Glomerular visceral epithelial cell (primary cell): ENCODE data around the gene ETS1.
A peak's percentile ranks its signal among the peaks of the same experiment; 100 is the strongest.

Experiments
- DNase-seq: peaks from one replicate; pipeline ENCODE4 v3.0.0-alpha.2; 2016; ENCODE audit errors: extremely low spot score

Gene ETS1

DNA sequence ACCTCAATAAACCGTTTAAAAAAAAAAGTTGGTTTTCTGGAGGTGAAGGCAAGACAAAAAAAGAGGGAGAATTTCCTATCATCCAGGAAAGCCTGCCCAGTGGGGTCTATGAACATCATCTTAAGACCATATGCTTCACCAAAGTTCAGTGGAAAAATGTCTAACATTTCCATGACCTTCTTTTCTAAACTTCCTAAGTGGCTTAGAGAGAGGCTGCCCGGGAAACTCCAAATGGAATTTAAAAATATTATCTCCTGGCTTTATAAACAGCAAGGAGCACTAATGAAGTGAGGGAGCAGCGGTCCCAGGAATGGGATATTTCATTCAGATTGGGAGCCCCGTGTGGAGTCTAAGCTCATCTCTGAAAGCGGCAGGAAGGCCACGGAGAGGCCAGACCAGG lies 46.9 kb downstream of the ETS1 start:
- DNase-seq, result no peak

DNA sequence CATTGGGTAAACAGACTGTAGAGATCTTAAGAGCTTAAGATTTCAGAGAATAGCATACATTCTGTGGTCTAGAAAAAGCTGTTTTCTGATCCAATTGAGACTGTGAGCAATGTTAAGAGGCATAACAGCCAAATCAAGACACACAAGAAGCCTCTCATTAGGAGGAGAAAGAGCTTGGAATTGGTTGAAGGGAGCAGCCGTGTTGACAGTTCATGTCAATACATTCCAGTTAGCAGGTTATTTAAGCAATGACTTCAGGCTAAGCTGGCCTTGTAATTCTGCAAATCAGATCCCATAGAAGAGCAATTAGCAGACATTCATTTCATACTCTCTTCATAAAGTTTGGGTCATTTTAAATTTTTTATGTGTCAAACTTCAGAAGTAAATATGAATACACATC lies 50.9 kb downstream of the ETS1 start:
- DNase-seq, result no peak

DNA sequence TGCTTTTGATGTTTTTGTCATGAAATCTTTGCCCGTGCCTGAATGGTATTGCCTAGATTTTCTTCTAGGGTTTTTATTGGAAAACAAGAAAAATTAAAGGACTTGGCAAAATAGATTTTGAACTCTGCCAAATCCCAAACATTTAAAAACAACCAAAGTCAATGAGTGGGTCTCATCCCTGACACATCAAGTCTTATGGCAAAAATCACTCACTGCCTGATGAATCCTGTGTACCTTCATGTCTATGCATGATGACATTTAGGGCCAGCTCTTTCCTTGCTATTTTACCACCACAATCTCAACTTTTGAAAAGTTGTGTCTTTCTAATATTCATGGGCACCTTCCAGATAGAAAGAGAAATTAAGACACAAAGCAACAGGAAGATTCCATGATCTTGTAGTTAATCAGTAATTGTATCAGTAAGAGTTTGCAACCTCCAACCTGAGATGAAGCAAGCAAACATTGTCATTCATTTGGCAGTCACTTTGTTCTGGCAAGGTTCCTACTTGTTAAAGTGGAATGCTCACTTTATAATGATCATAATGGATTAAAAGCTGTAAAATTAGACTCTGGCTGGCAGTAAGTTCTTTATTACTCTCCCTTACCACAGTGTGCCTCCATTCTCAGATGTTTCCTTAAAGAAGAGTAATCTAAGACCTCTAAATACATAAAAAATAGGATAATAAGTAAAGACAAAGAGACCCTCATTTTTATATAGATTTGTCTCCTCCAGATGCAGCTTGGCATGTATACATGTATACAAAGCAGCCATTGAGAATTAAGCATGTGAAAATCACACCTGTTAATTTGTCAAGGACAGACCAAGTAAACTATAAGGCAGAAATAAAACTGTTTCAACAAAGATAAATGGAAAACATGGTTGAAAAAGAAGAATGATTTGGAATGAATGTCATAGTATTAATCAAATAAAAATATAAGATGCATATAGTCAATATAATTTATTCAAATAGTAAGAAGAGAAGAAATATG lies 51.6 kb downstream of the ETS1 start:
- DNase-seq, result no peak

DNA sequence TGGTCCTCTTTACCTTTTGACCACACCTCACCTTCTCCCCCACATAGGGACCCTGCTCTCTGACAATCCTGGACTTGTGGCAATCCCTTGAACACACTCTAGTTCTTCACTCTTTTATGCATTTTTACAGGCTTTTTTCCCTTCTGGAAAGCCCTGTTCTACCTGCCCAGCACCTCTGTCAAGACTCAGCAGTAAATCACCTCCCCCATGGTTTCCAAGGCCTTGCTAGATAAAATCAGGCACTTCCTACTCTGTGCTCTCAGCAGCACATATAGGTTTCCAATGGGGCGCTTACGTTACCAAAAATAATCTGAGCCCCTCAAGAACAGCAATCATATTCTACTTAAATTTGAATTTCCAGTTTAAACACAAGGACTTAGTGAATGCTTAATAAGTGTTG lies 53.9 kb downstream of the ETS1 start:
- no peak for DNase-seq

DNA sequence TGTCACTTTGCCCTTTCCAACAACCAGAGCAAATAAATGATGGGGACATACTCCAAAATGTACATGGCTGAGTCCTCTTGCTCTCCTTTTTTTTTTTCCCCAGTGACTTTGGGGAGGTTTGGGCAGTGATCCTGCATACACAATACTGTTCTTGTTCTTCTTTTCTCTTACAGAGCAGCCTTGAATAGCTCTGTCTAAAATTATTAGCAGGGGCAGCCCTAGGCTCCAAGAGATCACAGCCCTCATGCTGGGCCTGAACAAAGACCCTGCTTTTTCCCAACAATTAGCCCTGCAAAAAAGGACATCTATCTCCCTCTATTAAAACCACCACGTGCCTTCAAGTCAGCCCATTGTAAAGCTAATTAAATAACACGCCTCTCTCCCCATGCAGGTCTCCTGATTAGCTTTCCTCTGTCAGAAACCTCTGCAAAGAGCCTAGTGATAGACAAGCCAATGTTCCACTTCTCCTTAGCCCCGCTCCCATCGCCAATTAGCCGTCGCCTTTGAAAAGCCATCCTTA lies 54.7 kb downstream of the ETS1 start:
- no peak for DNase-seq

DNA sequence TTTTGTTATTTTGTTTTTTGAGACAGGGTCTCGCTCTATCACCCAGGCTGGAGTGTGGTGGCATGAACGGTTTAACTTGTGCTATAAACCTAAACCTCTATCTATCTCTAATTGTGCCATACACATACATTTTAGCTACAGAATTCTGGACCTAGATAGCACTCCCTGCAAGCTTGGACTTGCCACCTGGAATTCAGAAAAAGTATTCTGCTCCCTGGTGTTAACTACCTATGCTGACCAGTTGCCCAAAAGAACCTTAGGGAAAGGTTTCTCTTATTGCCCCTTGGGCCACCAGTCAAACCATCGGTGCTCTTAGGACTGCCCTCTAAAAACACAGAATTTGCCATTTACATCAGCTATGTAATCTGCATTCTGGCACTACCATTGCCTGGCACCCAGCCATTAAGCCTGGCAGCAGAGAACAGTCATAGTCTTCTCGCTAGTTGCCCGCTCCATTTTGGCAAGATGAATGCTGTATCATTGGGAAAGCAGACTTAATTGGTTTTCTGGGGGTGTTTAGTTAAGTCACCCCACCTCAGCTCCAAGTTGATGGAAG lies 55.3 kb downstream of the ETS1 start:
- no peak for DNase-seq

DNA sequence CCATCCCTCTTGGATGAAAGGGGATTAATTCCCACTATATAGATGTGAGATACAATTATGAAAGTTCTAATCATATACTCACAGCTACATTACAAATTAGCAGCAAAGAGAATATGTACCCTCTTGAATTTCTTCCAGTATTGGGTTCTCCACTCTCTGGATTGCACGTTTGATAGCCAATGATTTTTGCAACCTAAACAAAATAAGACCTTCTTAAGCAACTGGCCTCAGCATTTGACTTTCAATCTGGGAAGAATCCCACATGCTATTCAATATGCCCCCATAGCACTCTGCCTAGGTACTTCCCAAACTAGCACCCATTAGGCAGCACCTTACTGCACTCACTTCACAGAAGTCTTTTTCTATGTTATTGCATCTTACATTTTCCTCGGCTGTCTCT lies 55.8 kb downstream of the ETS1 start:
- no peak for DNase-seq

DNA sequence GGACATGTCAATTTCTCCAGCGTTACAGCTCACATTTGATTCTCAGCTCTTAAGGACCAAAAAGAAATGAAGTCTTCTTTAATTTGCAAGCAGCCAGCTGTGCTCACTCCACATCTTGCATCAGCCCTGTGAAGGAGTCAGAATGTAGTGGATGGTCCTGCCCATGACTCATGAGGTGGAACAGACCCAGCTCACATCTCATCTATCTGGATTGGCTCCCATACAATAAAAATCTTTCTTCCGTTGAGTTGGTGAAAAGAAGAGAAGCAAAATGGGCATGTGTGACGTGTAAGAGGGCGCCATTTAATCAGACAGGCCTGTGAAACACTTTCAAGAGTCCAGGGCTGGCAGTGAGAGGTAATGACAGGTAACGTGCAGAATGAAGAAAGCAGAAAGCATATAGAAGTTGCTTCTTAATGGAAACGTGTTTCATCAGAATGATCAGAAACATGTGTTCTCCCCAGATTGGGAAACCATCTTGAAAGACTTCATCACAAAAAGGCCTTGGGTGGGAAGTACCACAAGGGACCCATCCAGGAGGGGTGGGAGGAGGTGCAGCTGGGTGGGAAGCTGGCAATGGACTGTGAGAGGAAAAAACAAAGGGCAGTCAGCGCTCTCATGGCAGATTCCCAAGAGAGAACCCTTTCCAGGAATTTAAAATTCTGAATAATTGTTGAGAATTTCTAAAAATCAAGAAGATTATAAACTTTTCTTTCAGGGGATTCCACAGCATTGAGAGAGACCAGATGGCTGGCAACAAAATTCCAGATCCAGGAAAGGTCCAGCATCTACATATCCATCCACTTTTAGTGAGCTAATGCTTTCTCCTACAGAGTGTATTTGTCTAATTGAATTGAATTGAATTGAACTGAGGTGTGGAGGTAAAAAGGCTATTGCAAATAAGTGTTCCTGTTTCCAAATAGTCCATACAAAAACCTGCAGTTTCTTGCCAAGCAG lies 57.0 kb downstream of the ETS1 start:
- peak; percentile 40 for DNase-seq

DNA sequence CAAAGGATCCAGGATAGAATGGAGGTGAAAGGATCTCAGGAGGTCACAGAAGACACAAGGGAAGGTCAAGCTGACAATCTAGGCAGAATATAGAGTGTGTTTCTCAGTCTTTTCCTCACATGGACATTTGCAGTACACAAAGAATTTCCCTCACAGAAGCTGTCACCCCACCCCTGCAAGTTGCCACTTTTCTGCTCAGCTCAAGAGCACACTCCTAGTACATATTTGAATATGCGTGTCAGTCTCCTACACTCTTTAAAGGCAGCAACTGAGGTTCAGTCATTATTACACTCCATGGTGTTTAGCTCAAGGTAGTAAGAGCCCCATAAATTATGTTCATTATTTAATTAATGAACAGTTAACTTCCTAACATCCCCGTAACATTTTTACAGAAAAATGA lies 59.1 kb downstream of the ETS1 start:
- no peak for DNase-seq

DNA sequence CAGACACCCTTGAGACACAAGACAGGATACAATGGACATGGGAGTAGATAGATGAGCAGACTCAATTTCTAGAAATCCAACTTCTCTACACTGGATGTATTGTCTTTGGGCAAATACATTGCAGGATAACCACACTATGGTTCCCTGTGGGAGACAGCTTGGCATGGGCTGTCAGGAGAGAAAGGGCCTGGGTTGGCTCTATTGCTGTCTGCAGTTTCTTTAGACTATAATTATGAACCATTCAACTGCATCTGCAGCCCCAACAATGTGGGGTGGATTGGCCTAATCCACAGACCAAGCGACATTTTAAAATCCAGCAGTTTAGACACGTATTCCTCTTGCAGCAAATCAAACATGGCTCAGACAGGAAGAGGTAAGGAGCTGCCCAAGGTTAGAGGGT lies 60.3 kb downstream of the ETS1 start:
- DNase-seq, result no peak

DNA sequence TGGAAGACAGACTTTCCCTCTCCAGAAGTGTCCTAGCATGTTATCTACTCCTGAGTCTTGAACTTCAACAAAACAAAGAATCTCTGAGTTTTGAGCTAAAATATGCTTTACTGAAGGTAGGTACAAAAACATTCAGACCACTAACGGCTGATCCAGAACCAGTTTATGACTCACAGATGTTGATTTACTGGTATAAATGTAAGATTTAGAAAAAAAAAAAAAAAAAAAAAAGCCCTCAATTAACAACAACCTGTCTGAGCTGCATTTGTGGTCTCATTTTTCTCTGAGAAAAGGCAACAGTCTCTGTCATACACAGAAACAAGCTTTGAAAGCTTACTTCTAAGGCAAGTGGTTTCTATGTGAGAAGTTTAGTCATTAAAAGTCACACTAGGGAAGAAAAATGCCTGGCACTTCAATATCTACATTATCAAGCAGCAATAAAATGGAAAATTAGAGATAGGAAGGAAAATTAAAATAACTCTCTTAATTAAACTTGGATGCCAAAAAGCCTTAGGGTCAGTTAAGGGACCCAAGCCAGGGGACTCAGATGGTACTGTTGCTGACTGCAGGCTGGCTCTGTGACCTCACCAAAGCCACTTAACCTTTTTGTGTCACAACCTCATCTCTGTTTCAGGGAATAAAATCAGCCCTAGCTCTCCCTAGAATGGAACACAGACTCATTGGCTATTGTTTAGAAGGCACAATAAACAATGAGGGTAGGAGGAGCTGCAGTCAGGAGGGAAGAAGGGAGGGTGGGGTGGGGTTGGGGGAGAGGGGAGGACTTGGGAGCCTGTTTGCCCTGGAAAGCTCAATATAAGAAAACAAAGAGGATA lies 61.7 kb downstream of the ETS1 start:
- peak; percentile 26 for DNase-seq

DNA sequence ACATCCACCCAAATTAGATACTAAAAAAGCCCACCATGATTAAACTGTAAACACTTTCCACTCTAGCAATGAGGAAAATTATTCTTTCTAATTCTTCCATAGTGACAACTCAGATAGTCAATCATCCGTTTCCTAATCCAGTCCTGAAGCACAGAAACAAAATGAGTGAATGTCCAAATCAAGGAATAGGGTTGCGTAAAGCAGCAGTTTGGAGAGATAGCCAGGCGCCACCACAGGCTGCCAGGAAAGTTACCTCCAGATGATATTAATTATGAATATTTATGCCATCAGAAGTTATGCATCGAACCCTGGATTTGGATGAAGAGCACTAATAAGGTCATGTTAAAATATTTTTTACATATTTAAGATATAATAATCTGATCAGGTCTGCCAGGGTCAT lies 63.2 kb downstream of the ETS1 start:
- DNase-seq, result no peak

DNA sequence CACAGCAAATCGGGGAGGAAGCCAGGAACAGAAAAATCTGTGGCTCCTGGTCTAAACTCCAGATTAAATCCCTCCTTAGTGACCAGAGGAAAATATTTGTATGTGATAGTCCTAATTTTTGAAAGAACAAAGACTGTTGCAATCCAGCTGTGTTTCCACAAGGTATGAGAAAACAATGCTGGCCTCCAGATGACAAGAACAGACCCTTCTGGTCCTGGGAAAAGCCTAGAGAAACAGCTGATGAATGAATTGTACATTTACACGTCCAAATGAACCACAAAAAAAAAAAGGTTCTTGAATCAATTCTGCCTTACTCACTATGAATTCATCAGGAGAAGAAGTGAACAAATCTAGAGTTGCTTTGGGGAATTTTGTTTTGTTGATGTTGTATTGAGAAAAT lies 63.7 kb downstream of the ETS1 start:
- DNase-seq, result no peak

DNA sequence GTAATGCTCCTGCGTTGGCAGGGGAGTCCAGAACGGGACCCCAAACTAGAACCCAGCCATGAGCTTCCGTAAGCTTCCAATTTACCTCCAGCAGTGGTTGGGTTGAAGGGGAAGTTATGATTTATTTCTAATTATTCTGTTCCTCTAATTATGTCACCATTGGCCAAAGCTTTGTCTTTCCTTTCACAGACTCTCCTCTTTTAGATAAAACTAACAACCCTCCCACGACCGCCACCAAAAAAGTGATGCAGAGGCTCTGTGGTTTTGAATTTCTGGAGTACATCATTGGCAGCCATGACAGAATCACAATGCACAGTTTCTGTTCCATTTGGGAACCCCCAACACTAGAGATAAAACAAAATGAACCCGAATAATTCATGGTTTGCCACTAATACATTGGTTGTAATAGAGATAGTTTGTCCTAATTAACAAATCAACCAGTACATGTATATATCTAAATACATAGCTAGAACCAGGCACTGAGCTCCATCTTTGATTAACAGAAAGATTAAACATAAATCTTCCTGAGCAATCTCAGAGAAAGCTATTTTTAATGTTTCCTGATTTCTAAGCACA lies 64.3 kb downstream of the ETS1 start:
- DNase-seq, result no peak

DNA sequence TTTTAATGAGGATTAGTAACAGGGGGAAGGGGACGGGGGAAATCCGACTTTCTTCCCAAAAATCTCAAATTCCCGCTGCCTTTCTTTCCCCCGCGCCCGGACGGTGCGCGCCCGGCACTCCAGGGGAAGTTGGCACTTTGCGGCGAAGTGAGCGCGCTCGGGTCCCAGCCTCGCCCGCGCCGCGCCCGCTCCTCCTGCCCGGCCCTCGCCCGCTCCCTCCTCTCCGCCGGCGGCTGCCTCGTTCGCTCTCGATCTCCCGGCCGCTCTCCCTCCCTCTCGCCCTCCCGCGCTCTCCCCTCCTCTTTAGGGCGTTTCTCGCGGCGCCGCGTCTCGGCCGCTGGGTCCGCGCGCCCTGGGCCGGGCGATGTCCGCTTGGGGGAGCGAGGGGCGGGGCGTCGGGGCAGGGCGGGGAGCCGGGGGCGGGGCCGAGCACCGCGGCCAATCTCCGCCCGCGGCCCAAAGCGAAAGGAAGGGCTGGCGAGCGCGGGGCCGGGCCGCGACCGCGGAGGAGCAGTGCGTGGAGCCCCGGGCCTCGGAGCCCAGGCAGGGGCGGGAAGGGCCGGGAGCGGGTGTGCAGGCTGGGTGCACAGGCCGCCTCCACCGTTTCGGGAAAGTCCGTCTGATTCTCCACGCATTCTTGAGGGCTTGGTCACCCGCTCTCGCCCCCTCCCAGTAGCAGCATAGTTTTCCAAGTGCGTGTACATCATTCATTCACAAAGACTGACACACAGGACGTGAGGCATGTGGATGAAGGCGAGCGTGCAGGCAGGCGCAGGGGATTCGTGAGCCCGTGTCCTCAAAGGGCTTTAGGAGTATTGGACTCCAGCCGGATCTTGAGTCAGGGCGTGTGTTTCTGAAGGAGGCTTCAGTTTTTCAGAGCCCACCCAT lies 65.1 kb downstream of the ETS1 start:
- DNase-seq, result peak; percentile 98

DNA sequence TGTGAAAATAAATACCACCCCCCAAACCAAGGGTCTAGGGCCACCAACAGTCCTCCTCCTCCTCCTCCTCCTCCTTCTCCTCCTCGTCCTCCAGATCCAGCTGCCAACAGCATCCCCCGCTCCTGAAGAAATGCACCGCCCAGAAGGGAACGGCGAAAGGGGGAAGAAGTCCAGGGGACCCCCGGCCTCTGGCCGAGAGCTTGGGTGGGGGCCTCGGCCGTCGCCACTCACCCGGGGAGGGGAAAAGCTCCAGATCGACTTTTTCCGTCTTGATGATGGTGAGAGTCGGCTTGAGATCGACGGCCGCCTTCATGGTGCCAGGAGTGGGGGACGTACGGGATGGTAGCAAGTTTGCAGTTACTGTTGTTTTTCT lies 65.7 kb downstream of the ETS1 start:
- DNase-seq, result peak; percentile 34

DNA sequence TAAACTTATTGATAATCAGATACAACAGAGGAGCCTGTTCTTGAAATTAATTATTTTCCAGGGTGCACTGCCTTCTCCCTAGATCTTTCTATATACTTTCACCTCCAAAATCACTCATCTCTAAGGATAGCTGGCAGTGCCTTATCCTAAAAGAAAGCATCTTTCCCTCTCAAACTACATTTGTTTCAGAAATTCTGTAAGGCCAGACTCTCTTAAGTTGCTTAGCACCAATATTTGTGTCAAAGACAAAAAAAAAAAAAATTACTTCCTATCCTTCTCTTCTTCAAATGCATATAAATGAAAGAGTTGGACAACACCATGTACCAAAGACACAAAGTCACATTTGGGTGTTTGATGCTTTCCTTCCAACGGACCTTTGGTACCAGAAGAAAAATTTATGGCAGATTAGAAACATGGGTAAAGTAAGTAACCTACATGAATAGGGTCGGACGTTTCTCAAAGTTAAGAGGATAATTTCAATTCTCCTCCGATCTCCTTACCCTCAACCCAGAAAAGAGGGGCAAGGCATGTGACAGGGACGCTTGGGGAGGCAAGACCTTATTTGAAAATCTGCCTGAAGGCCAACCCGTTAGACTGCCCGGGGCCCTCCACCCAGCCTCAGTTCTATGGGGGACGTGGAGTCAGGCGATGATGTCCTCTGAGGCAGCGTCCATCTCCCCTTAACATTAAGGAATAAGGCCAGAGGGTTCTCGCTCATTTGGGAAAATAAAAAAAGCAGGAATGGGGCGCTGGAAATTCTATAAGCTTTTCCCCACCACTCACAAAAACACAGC lies 66.3 kb downstream of the ETS1 start:
- DNase-seq, result peak; percentile 39

DNA sequence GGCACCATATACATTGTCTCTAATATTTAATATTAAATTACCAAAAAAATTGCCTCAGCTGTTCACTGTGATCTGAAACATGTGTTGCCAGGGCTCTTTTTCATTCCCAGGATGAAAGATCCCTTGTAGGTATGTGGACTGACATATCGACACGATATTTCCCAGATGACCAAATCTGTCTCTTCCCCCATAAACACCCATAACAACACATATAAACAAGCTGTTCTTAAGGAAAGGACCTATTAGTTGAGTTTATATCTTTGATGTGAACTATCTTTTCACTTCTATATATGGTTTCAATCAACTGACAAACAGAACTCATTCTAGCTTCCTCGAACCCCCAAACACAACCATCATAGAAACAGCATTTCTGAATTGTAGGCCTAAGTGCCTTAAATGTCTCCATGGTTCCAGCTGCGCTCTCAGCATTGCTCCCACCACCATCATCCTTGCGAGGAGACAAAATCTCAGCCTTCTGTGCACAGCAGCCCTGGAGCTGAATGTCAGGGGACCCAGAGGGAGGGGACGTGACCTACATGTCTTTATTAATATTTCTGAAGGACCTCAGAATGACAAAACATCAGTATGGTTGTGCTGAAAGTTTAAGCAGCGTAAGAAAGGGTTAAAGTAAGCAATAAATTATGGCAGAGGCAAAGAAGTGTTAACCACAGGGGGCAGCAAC lies 67.0 kb downstream of the ETS1 start:
- peak; percentile 40 for DNase-seq
